ENCODE data around the gene QRICH2.

- no peak for TF ChIP-seq EZH2 (IDR thresholded peaks at IDR 0.05; ENCODE audit: borderline replicate concordance, low read length)
- no peak for TF ChIP-seq CTCF (conservative IDR thresholded peaks at IDR 0.05 in 1 of 2, IDR thresholded peaks at IDR 0.05 in 1 of 2; ENCODE audit: extremely low read depth in 1 of 2, insufficient read depth in 1 of 2, low read depth in 1 of 2, low read length in 2 of 2)
These were observed 46.2 kb upstream of the QRICH2 start for GRCh38 chr17:76354317-76354729.

All from mammary epithelial cell (primary cell).